HFF-Myc (cell line): ENCODE results near the gene SMS.

Experiments
- DNase-seq: peaks from one replicate; pipeline ENCODE4 v3.0.0-alpha.2; 2011; ENCODE audit warnings: low read depth; ENCODE audit errors: extremely low read depth
- H3K4me3 ChIP-seq: replicated peaks from 2 replicates; pipeline ENCODE4 v1.5.1; 2011; ENCODE audit warnings: low read depth, mild to moderate bottlenecking, control low read depth, low read length
- TF ChIP-seq, protein P1 (sequence below): IDR thresholded peaks from 2 replicates; pipeline ENCODE4 v1.5.1; 2012; ENCODE audit warnings: mild to moderate bottlenecking, low read depth, low read length, control low read depth; ENCODE audit errors: missing control alignments

SMS gene

DNA sequence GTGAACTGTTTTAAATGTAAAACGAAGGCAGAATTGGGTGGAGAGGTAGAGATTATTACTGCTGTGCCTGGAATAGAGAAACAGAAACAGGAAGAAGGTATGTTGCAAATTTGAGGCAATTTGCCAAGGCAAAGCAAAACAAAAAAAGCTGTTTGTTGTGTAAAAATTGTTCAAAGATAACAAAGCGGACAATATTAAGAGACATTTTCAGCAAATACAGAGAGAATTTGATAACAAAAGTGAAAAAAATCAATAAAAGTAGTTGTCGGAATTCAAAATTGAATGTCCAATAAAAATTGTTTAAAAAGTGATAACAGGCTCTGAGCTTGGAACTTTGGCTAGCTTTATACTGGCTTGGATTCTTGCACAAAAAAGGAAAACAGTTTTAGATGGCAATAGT lies 14.4 kb upstream of the SMS start:
- DNase-seq: no peak
- TF ChIP-seq, protein P1, sequence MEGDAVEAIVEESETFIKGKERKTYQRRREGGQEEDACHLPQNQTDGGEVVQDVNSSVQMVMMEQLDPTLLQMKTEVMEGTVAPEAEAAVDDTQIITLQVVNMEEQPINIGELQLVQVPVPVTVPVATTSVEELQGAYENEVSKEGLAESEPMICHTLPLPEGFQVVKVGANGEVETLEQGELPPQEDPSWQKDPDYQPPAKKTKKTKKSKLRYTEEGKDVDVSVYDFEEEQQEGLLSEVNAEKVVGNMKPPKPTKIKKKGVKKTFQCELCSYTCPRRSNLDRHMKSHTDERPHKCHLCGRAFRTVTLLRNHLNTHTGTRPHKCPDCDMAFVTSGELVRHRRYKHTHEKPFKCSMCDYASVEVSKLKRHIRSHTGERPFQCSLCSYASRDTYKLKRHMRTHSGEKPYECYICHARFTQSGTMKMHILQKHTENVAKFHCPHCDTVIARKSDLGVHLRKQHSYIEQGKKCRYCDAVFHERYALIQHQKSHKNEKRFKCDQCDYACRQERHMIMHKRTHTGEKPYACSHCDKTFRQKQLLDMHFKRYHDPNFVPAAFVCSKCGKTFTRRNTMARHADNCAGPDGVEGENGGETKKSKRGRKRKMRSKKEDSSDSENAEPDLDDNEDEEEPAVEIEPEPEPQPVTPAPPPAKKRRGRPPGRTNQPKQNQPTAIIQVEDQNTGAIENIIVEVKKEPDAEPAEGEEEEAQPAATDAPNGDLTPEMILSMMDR: no peak
- no peak overlapping the region for H3K4me3 ChIP-seq

DNA sequence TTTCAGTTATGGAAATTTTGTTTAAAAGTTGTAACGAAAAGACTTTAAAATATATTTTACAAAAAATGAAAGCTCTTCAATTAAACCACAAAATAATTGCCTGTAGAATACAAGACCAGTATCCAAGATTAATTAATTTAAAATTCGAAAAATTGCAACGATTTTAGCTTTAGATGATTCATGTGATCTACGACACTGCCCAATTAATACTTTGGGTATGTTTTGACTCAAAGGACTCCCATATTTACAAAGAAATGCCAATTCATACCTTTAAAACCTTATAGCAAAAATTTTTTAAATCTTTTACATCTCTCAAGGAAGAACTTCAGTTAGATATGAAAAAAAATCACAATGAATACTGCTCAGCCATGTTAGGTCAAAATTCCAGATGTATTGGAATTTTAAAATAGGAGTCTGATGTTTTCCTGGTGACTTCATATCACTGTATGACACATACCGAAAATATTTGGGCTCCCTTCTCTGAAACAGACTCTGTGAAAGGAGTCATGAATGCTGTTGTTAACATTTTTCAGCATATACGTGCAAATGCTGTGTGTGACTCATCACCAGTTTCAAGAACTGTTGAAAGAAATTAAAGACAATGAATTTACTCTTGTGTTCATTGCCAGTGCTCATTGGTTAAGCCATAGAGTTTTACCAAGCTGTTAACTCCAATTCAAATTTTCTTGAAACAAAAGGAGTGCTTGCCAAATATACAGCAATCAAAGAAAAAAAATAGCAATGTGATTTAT lies 13.8 kb upstream of the SMS start:
- TF ChIP-seq, protein P1: no peak
- DNase-seq: peak; percentile 78
- no peak overlapping the region for H3K4me3 ChIP-seq

DNA sequence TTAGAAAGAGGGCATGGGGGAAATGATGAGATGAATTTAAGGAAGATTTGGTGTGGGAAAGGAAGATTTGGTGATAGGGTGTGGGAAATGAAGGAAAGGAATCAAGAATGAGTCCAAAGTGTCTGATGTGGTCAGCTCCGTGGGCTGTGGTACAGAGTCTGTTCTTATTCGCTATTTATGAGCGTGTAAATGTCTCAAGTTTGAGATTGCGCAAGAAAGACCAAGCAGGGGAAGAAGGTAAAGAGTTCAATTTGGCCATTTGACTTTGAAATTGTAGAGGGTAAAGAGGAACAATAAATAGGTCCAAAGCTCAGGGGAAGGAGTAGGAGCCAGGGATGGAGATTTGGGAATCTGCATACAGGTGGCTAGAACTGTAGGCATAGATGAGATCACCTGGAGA lies 11.3 kb upstream of the SMS start:
- no peak for DNase-seq
- TF ChIP-seq, protein P1: no peak
- H3K4me3 ChIP-seq: no peak overlapping the region

DNA sequence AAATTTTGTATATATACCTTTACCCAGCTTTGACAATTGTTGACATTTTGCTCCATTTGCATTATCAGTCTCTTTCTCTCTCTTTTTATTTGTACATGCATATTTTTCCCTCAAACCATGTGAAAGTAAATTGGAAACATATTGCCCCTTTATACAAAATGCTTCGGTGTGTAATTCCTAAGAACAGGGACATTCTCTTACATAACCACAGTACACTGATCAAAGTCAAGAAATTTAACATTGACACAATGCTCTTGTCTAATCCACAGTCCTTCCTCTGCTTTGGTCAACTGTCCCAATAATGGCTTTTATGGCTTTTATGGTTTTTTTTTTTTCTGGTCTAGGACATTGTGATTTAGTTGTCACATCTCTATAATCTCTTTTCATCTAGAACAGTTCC lies 9.5 kb upstream of the SMS start:
- H3K4me3 ChIP-seq: no peak overlapping the region
- DNase-seq: no peak
- TF ChIP-seq, protein P1: no peak

DNA sequence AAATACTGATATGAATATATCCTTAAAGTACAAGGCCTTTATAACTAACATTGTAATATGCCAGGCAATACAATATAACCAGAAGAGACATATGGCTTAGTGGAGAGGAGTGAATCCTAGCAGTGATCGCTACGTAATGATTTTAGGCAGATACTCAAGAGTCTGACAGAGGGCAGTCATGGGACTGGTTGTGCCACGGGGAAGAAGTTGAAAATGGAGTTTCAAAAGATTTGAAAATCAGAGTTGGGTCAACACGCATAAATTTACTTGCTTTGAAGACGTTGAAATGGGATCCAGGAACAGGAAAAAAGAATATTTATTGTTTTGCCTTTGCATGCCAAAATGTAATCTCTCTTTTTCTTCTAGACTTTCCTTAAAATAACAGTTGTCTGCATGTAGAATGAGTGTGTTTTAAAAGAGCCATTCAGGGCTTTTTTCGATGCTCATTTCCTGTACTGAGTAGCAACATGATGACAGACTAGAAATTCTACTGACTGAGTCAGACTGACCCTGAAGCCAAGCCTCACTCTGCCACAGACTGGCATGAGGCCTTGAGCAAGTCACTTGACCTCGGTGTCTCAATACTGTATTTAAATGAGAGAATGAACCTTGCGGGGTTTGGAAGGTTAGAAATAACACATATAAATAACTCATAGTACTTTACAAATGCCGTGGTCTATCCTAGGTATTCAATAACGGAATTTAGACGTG lies 8.1 kb upstream of the SMS start:
- no peak overlapping the region for H3K4me3 ChIP-seq
- DNase-seq: no peak
- TF ChIP-seq, protein P1: no peak

DNA sequence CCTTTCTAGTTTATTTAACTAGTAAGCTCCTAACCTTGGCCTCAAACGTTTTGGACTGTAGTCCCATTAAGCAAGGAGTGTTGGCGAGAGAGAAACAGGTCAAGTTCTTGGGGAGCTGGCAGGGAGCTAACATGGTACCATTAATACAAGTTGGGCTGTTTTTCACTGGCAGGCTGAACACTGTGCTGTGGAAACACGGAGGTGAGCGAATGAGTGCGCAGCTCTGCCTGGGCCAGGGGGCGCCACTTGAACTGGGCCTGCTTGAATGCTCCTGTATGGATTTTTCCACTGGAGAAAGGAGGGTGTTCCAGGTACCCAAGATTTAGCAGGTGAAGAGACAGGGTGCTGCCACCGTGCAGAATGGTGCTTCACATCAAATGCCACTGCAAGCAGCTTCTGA lies 7.4 kb upstream of the SMS start:
- no peak overlapping the region for H3K4me3 ChIP-seq
- DNase-seq: no peak
- TF ChIP-seq, protein P1: no peak
